K562 (cell line): Measurements from ENCODE around the gene LDLRAD3. TPM values are rescaled to one million over a fixed set of nuclear protein-coding genes. Genes with fewer than 3 reads are reported as not detected.

Experiments
- ATAC-seq: fragments of 200-7000 bp; cut with Tn5 transposase; 3 replicates; pipeline ENCODE4 v1.9.1; 2020; ENCODE audit warnings: moderate library complexity
- BruUV-seq: library from RNA; stranded (reverse); fragments of 400-500 nt; replicated peaks from 2 replicates; lab custom pipeline; 2021; lab: Mats Ljungman, UMichigan
- CTCF ChIA-PET: fragments of 300-600 bp; formaldehyde crosslinking; extraction: SDS; loops from one replicate; lab custom pipeline; 2021; ENCODE audit warnings: low intra/inter-chr PET ratio; lab: Yijun Ruan, JAX
- POLR2A ChIA-PET: fragments of 300-600, 350-650 bp; sonication (Branson Sonifier 250); formaldehyde crosslinking; extraction: SDS; loops from one replicate; lab custom pipeline; 2021; ENCODE audit warnings: antibody characterized with exemption, inconsistent platforms; lab: Yijun Ruan, JAX
- DNase-seq, 4 experiments: peaks; one replicate each; pipeline versions ENCODE4 v3.0.0 to v3.0.0-alpha.2; 2011 to 2018; ENCODE audit warnings: low spot score in 3 of 4, mixed read lengths in 3 of 4; ENCODE audit errors: extremely low read depth in 1 of 4
- FAIRE-seq: peaks from 2 replicates; lab custom pipeline; 2011; peaks lifted over from hg19 to GRCh38; lab: Jason Lieb, UNC
- H2AFZ ChIP-seq: 2 replicates; pipeline ENCODE4 v1.6.0; 2011; ENCODE audit warnings: low read depth, low read length, control low read depth, inconsistent platforms
- H3K27ac ChIP-seq: fragments of 200-600 bp; 3 replicates; pipeline ENCODE4 v1.8.0; 2011; ENCODE audit warnings: low read depth, mild to moderate bottlenecking, control low read depth, inconsistent platforms, low read length, moderate library complexity, mixed read lengths; ENCODE audit errors: extremely low read depth
- H3K27me3 ChIP-seq, 2 experiments: fragments of 300-600 bp in 1 of 2; 2 replicates in 1 of 2; 3 replicates in 1 of 2; pipeline versions ENCODE4 v1.6.0 to v1.8.0; 2011; ENCODE audit warnings: inconsistent platforms in 2 of 2, low read length in 2 of 2, mild to moderate bottlenecking in 1 of 2, mixed read lengths in 1 of 2, moderate library complexity in 1 of 2; ENCODE audit not compliant: control insufficient read depth in 2 of 2, insufficient read depth in 2 of 2
- H3K36me3 ChIP-seq: fragments of 300-600 bp; 3 replicates; pipeline ENCODE4 v1.8.0; 2011; ENCODE audit warnings: mild to moderate bottlenecking, low read length, inconsistent platforms; ENCODE audit not compliant: control insufficient read depth, insufficient read depth
- H3K4me1 ChIP-seq, 2 experiments: fragments of 200-600 bp in 1 of 2; replicated peaks in 1 of 2; 2 replicates in 1 of 2; 3 replicates in 1 of 2; pipeline versions ENCODE4 v1.5.1 to v1.8.0; 2011; ENCODE audit warnings: inconsistent platforms in 2 of 2, low read length in 2 of 2, mild to moderate bottlenecking in 1 of 2, mixed read lengths in 1 of 2, moderate library complexity in 1 of 2; ENCODE audit not compliant: control insufficient read depth in 2 of 2, insufficient read depth in 2 of 2
- H3K4me2 ChIP-seq: 2 replicates; pipeline ENCODE4 v1.6.1; 2011; ENCODE audit warnings: low read length, control low read depth, inconsistent platforms, mixed read lengths; ENCODE audit not compliant: insufficient read depth
- H3K4me3 ChIP-seq: fragments of 200-600 bp; sonication (generic), shearing (Covaris generic); 2 replicates; pipeline ENCODE4 v1.5.1; 2016; ENCODE audit warnings: control low read depth, inconsistent platforms
- H3K79me2 ChIP-seq: fragments of 200-600 bp; 3 replicates; pipeline ENCODE4 v1.8.0; 2011; ENCODE audit warnings: low read length, inconsistent platforms; ENCODE audit not compliant: control insufficient read depth, insufficient read depth
- H3K9ac ChIP-seq, 2 experiments: 2 replicates each; pipeline versions ENCODE4 v1.6.0 to v1.6.1; 2011; ENCODE audit warnings: low read depth in 2 of 2, low read length in 2 of 2, control low read depth in 1 of 2, inconsistent platforms in 1 of 2, mild to moderate bottlenecking in 1 of 2, mixed read lengths in 1 of 2; ENCODE audit not compliant: insufficient read depth in 1 of 2
- H3K9me1 ChIP-seq: one replicate; pipeline ENCODE4 v1.6.0; 2011; ENCODE audit warnings: inconsistent platforms, mild to moderate bottlenecking, low read length, moderate library complexity; ENCODE audit not compliant: control insufficient read depth, insufficient read depth
- H3K9me3 ChIP-seq: replicated peaks from 2 replicates; pipeline ENCODE4 v1.5.1; 2011; ENCODE audit warnings: low read depth, low read length, inconsistent platforms; ENCODE audit not compliant: control insufficient read depth, insufficient read depth
- H4K20me1 ChIP-seq: replicated peaks from 2 replicates; pipeline ENCODE4 v1.6.1; 2011; ENCODE audit warnings: low read length, inconsistent platforms, mixed read lengths; ENCODE audit not compliant: control insufficient read depth, insufficient read depth
- CBX3 ChIP-seq, 2 experiments: IDR thresholded peaks; 1 replicate in 1 of 2; 2 replicates in 1 of 2; pipeline ENCODE4 v1.6.1; 2012; ENCODE audit warnings: inconsistent platforms in 2 of 2, low read length in 2 of 2, borderline replicate concordance in 1 of 2, control low read depth in 1 of 2
- CC2D1A ChIP-seq: fragments of 450-650 bp; IDR thresholded peaks from 2 replicates; pipeline ENCODE4 v1.6.1; 2017; ENCODE audit warnings: mild to moderate bottlenecking
- CXXC5 ChIP-seq: fragments of 250-450 bp; sonication (Bioruptor Pico); IDR thresholded peaks from 2 replicates; pipeline ENCODE4 v1.8.0; 2022; ENCODE audit warnings: inconsistent platforms, mild to moderate bottlenecking, moderate library complexity
- NR2C1 ChIP-seq, 2 experiments: fragments of 450-650 bp; IDR thresholded peaks; 2 replicates each; pipeline ENCODE4 v1.6.1; 2017; ENCODE audit warnings: mild to moderate bottlenecking in 2 of 2, antibody characterized with exemption in 1 of 2, inconsistent platforms in 1 of 2, missing compliant biosample characterization in 1 of 2, missing genetic modification characterization in 1 of 2
- PHF20 ChIP-seq: fragments of 450-650 bp; IDR thresholded peaks from 2 replicates; pipeline ENCODE4 v1.6.1; 2018; ENCODE audit not compliant: partially characterized antibody
- PHF21A ChIP-seq: fragments of 450-650 bp; IDR thresholded peaks from 2 replicates; pipeline ENCODE4 v1.6.1; 2017; ENCODE audit warnings: low read depth, borderline replicate concordance
- PTBP1 ChIP-seq: fragments of 200-400 bp; formaldehyde crosslinking; IDR thresholded peaks from 2 replicates; pipeline ENCODE4 v1.6.1; 2017; ENCODE audit warnings: low read depth, low read length
- RAD51 ChIP-seq: fragments of 450-650 bp; IDR thresholded peaks from 2 replicates; pipeline ENCODE4 v1.7.1; 2016; ENCODE audit warnings: low read depth, mild to moderate bottlenecking, borderline replicate concordance
- SMARCE1 ChIP-seq: fragments of 450-650 bp; IDR thresholded peaks from 2 replicates; pipeline ENCODE4 v1.7.1; 2016; ENCODE audit warnings: mild to moderate bottlenecking
- XRCC5 ChIP-seq: fragments of 200-400 bp; formaldehyde crosslinking; IDR thresholded peaks from 2 replicates; pipeline ENCODE4 v1.6.1; 2017; ENCODE audit warnings: low read depth, mild to moderate bottlenecking, low read length
- ZNF175 ChIP-seq: fragments of 200-800 bp; sonication (Bioruptor generic); IDR thresholded peaks from 2 replicates; pipeline ENCODE4 v1.6.1; 2016; ENCODE audit warnings: low read depth, mild to moderate bottlenecking, missing genetic modification characterization, missing compliant biosample characterization
- ZNF586 ChIP-seq: fragments of 450-650 bp; formaldehyde crosslinking; conservative IDR thresholded peaks from 2 replicates; pipeline ENCODE4 v1.4.0; 2020; ENCODE audit warnings: mild to moderate bottlenecking, moderate library complexity
- in situ Hi-C: fragments of 300-500 bp; cut with MboI; formaldehyde crosslinking; loops from 4 replicates; pipeline ENCODE4 v1.15.0; 2018; ENCODE audit warnings: inconsistent platforms, mixed read lengths
- intact Hi-C: fragments of 100-400 bp; cut with micrococcal nuclease; formaldehyde crosslinking; loops from 2 replicates; pipeline ENCODE4 v1.14.2; 2022
- polyA plus RNA-seq, 8 experiments: library from polyadenylated mRNA; depleted of rRNA in 4 of 8; stranded (reverse) in 5 of 8; unstranded in 3 of 8; fragments of >200 nt; fragmentation: Nextera tagmentation in 2 of 8; fragmentation: Illumina TruSeq in 1 of 8; extraction: Ambion mirVana in 2 of 8; extraction: Trizol in 1 of 8; gene quantifications; 2 replicates each; pipeline versions ENCODE4 v1.2.1 to v1.2.3, GENCODE V29; 2011 to 2014; ENCODE audit warnings: inconsistent platforms in 1 of 8, missing spikeins in 1 of 8
- total RNA-seq, 7 experiments: library from RNA; depleted of rRNA in 6 of 7; stranded (reverse); fragments of >200 nt in 6 of 7; fragmentation: Illumina TruSeq in 2 of 7; extraction: Trizol in 2 of 7; gene quantifications; 2 replicates each; pipeline versions ENCODE4 v1.2.1 to v1.2.3, GENCODE V29; 2011 to 2021; ENCODE audit warnings: low replicate concordance in 1 of 7
- TF ChIP-seq, protein P1 (sequence below): fragments of 250-450 bp; sonication (Bioruptor Pico); IDR thresholded peaks from 2 replicates; pipeline ENCODE4 v1.5.1; 2021; ENCODE audit warnings: mild to moderate bottlenecking

Gene LDLRAD3
- total and polyA plus RNA-seq, 9 of the 15 experiments (the other 6 are each of a cell fraction or from before 2014, with no cell fraction given), result 0.73 to 7.2 (median 3.5) TPM

- ATAC-seq (no peak), DNase-seq (no peak), FAIRE-seq (no peak)
- no peak overlapping the region for H3K27ac ChIP-seq
- H2AFZ ChIP-seq, result no peak overlapping the region
- no peak overlapping the region for H3K4me3 ChIP-seq
- H4K20me1 ChIP-seq, result no peaks in the 10 kb centered on the region
- no peaks in the 10 kb centered on the region for H3K36me3 ChIP-seq
- H3K27me3 ChIP-seq, result peaks cover 20 to 41% of the 10 kb centered on the region in 2 experiments
- no peak for TF ChIP-seq CC2D1A
- no peak for TF ChIP-seq SMARCE1
- no peak for TF ChIP-seq RAD51
- TF ChIP-seq, protein P1, sequence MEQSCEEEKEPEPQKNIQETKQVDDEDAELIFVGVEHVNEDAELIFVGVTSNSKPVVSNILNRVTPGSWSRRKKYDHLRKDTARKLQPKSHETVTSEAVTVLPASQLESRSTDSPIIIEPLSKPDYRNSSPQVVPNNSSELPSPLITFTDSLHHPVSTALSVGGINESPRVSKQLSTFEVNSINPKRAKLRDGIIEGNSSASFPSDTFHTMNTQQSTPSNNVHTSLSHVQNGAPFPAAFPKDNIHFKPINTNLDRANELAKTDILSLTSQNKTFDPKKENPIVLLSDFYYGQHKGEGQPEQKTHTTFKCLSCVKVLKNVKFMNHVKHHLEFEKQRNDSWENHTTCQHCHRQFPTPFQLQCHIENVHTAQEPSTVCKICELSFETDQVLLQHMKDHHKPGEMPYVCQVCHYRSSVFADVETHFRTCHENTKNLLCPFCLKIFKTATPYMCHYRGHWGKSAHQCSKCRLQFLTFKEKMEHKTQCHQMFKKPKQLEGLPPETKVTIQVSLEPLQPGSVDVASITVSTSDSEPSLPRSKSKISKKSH (CRISPR knock-in tag), result no peak
- TF ChIP-seq ZNF586, result no peak
- no peak for TF ChIP-seq NR2C1 (IDR thresholded peaks at IDR 0.05)
- TF ChIP-seq NR2C1 (tag; IDR thresholded peaks at IDR 0.05), result no peak
- TF ChIP-seq PHF20, result no peak
- TF ChIP-seq ZNF175 (CRISPR knock-in tag), result no peak
- TF ChIP-seq CXXC5 (CRISPR knock-in tag), result no peak
- no peak for TF ChIP-seq PHF21A
- TF ChIP-seq CBX3 (IDR thresholded peaks at IDR 0.05; ENCODE audit: borderline replicate concordance in 1 of 2, low read length in 2 of 2), result no peak
- TF ChIP-seq PTBP1, result no peak
- TF ChIP-seq XRCC5, result no peak
- no TSS peak for BruUV-seq
- H3K9me1 ChIP-seq, result no peaks in the 10 kb centered on the region
- no peak overlapping the region for H3K4me2 ChIP-seq
- intact Hi-C loops (no loop called here), in situ Hi-C loops (no loop called here)
- no peaks in the 10 kb centered on the region for H3K4me1 ChIP-seq
- no peaks in the 10 kb centered on the region for H3K79me2 ChIP-seq
- POLR2A ChIA-PET, result no interaction called here
- no peaks in the 10 kb centered on the region for H3K9me3 ChIP-seq
- CTCF ChIA-PET, result no interaction called here
- H3K9ac ChIP-seq, result no peak overlapping the region
These were observed 13.4 kb upstream of the LDLRAD3 start for GRCh38 chr11:35930466-35930865.
